GM12892 (cell line): Measurements from ENCODE around the gene MROH8.

Source experiments
- POLR2A ChIP-seq: IDR thresholded peaks from 2 replicates; pipeline ENCODE4 v1.6.1; 2011; ENCODE audit warnings: low read depth, low read length, control low read depth
- POLR2AphosphoS5 ChIP-seq: IDR thresholded peaks from 2 replicates; pipeline ENCODE4 v1.6.1; 2011; ENCODE audit warnings: low read depth, low read length, control low read depth

- no peak for TF ChIP-seq POLR2AphosphoS5
- no peak for TF ChIP-seq POLR2A
Measured at GRCh38 chr20:37077009-37077408, 102.3 kb downstream of the MROH8 start.
